Upper lobe of left lung (tissue), 6 donors: ENCODE results near the gene GPR135. TPM values are rescaled to one million over a fixed set of nuclear protein-coding genes. Genes with fewer than 3 reads are reported as not detected.

Source experiments
- ATAC-seq, 2 donors: fragments of 200-7000 bp; cut with Tn5 transposase; one replicate each; pipeline ENCODE4 v1.9.1; 2022; ENCODE audit warnings: mild to moderate bottlenecking in 2 of 2, moderate library complexity in 2 of 2; ENCODE audit not compliant: low FRiP score in 2 of 2
- DNase-seq, 2 donors: peaks; one replicate each; pipeline ENCODE4 v3.0.0-alpha.2; 2019 to 2020
- H3K27ac ChIP-seq, 4 donors: fragments of 200-600 bp; sonication (generic); one replicate each; pipeline ENCODE4 v1.5.1; 2016 to 2019
- H3K27me3 ChIP-seq, 4 donors: fragments of 200-600 bp; sonication (generic); one replicate each; pipeline ENCODE4 v1.5.1; 2017 to 2019
- H3K36me3 ChIP-seq, 4 donors: fragments of 200-600 bp; sonication (generic); one replicate each; pipeline ENCODE4 v1.5.1; 2016 to 2019
- H3K4me1 ChIP-seq, 4 donors: fragments of 200-600 bp; sonication (generic); one replicate each; pipeline ENCODE4 v1.5.1; 2018 to 2019
- H3K4me3 ChIP-seq, 4 donors: fragments of 200-600 bp; sonication (generic); one replicate each; pipeline ENCODE4 v1.5.1; 2017 to 2019; ENCODE audit warnings: mild to moderate bottlenecking in 2 of 4, moderate library complexity in 1 of 4
- H3K9me3 ChIP-seq, 4 donors: fragments of 200-600 bp; sonication (generic); one replicate each; pipeline ENCODE4 v1.5.1; 2018 to 2019
- EP300 ChIP-seq, 4 donors: sonication (generic); formaldehyde crosslinking; IDR thresholded peaks; one replicate each; pipeline ENCODE4 v1.5.1; 2017; ENCODE audit warnings: antibody characterized with exemption in 4 of 4, control low read depth in 2 of 4
- POLR2A ChIP-seq, 4 donors: fragments of 450-650 bp; IDR thresholded peaks; one replicate each; pipeline ENCODE4 v1.5.1; 2016 to 2017; ENCODE audit warnings: antibody characterized with exemption in 4 of 4, mild to moderate bottlenecking in 2 of 4
- POLR2AphosphoS5 ChIP-seq, 2 donors: sonication (generic); formaldehyde crosslinking; IDR thresholded peaks; one replicate each; pipeline ENCODE4 v1.5.1; 2017; ENCODE audit warnings: antibody characterized with exemption in 2 of 2
- WGBS, 2 donors: methylation state at CpG; one replicate each; pipeline ENCODE4 v1.1.5; 2017 to 2018; 5-methylcytosine and 5-hydroxymethylcytosine counted together
- total RNA-seq, 6 donors: library from RNA; depleted of rRNA in 4 of 6; stranded (reverse); fragments of >200 nt in 4 of 6; gene quantifications; one replicate each; pipeline versions ENCODE4 v1.1.0 to v1.2.1, GENCODE V29; 2016 to 2021
- TF ChIP-seq, protein P1 (sequence below), 6 experiments: fragments of 450-650 bp in 4 of 6; fragments of 200-600 bp in 2 of 6; sonication (generic) in 2 of 6; IDR thresholded peaks; one replicate each; pipeline ENCODE4 v1.5.1; 2016 to 2019; ENCODE audit warnings: antibody characterized with exemption in 6 of 6
- donor health status: DM: no; HTN: no; CAD: no; lungs with moderate emphysema.
- donor health status: DM: no; HTN: yes; CAD: no; lungs with severe emphysema.

Gene GPR135
- total RNA-seq, 6 donors from 2014 or later, result 1.7 to 10.5 (median 6.2) TPM

DNA sequence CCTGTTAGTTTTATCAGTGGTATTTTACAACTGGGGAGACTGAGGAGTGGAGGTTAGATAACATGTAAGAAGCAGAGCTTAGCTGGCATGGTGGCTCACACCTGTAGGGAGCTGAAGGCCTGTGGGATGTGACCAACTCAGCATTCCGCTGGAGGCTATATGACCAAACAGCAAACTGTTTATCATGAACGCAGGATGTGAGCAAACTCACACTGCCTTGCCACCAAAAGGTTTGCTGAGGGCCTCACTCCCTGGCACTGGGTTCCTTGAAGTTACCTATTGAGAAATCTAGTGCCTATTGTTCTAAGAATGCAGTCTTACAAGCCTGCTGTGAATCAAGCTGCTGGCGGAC, 42.5 kb upstream of the GPR135 start:
- ATAC-seq, result no peak
- TF ChIP-seq POLR2A (IDR thresholded peaks at IDR 0.05) (no peak), POLR2AphosphoS5 (IDR thresholded peaks at IDR 0.05) (no peak), EP300 (IDR thresholded peaks at IDR 0.05) (no peak)
- TF ChIP-seq, protein P1, sequence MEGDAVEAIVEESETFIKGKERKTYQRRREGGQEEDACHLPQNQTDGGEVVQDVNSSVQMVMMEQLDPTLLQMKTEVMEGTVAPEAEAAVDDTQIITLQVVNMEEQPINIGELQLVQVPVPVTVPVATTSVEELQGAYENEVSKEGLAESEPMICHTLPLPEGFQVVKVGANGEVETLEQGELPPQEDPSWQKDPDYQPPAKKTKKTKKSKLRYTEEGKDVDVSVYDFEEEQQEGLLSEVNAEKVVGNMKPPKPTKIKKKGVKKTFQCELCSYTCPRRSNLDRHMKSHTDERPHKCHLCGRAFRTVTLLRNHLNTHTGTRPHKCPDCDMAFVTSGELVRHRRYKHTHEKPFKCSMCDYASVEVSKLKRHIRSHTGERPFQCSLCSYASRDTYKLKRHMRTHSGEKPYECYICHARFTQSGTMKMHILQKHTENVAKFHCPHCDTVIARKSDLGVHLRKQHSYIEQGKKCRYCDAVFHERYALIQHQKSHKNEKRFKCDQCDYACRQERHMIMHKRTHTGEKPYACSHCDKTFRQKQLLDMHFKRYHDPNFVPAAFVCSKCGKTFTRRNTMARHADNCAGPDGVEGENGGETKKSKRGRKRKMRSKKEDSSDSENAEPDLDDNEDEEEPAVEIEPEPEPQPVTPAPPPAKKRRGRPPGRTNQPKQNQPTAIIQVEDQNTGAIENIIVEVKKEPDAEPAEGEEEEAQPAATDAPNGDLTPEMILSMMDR (IDR thresholded peaks at IDR 0.05), result no peak
- no peak overlapping the region for H3K27ac ChIP-seq
- peaks cover 0 to 22% (median 7%) of the 10 kb centered on the region in 4 donors for H3K36me3 ChIP-seq
- no peaks in the 10 kb centered on the region for H3K4me1 ChIP-seq
- WGBS, 2 donors, result 90 to 93% methylated on average over 3 of the region's 3 CpGs
- no peaks in the 10 kb centered on the region for H3K9me3 ChIP-seq
- no peaks in the 10 kb centered on the region for H3K27me3 ChIP-seq
- H3K4me3 ChIP-seq, result no peak overlapping the region
- no peak for DNase-seq

DNA sequence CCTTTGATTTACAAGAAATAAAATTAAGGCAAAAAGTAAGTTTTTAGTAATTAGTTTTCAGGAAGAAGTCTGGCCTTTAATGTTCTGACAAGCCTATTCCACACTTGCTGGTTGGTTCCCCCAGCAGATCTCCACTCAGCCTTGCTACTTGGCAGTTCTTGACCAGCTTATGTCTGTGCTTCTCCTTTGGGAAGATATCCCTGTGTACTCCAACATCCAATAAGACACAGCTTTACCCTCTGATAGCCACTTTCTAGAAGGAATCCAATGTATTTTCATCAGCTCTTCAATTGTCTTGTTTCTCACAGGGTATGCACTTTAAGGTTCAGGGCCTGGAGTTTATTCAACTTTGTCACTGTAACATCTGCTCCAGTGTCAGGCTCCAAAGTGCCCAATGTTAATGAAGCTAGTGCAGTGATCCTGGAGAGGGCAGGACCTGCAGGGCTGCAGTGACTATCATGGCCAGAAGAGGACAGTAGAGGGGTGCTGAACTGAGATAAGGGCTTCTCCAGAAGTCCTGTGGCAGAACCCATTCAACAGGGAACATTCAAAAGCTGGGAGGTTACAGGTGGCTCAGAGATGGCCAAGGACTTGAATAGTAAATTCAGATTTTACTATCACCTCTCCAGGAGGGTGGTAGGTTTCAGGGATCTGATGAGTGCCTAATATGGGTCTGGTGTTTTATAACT, 42.0 kb upstream of the GPR135 start:
- H3K27ac ChIP-seq, result no peak overlapping the region
- H3K4me1 ChIP-seq, result no peaks in the 10 kb centered on the region
- DNase-seq, result peak in 1 of 2 donors; percentile 41
- peaks cover 0 to 22% (median 7%) of the 10 kb centered on the region in 4 donors for H3K36me3 ChIP-seq
- no peaks in the 10 kb centered on the region for H3K9me3 ChIP-seq
- H3K4me3 ChIP-seq, result no peak overlapping the region
- TF ChIP-seq, protein P1 (IDR thresholded peaks at IDR 0.05), result peak; percentile 32 to 80 (median 61)
- TF ChIP-seq POLR2A (IDR thresholded peaks at IDR 0.05), result no peak
- peak; percentile 73 to 75 for ATAC-seq
- no peaks in the 10 kb centered on the region for H3K27me3 ChIP-seq

GRCh38 chr14:59503256-59503655, 38.1 kb upstream of the GPR135 start:
- DNase-seq, result no peak
- TF ChIP-seq POLR2A (IDR thresholded peaks at IDR 0.05) (no peak), EP300 (IDR thresholded peaks at IDR 0.05) (no peak), POLR2AphosphoS5 (IDR thresholded peaks at IDR 0.05) (no peak)
- TF ChIP-seq, protein P1 (IDR thresholded peaks at IDR 0.05), result no peak
- H3K9me3 ChIP-seq, result no peaks in the 10 kb centered on the region
- H3K4me3 ChIP-seq, result no peak overlapping the region
- 72 to 73% methylated on average over 4 of the region's 4 CpGs for WGBS, 2 donors
- H3K27ac ChIP-seq, result no peak overlapping the region
- no peaks in the 10 kb centered on the region for H3K27me3 ChIP-seq
- no peak for ATAC-seq
- H3K36me3 ChIP-seq, result peaks cover 0 to 44% (median 7%) of the 10 kb centered on the region in 4 donors
- no peaks in the 10 kb centered on the region for H3K4me1 ChIP-seq

- Histone ChIP-seq H3K36me3 (peaks cover 0 to 61% (median 19%) of the 10 kb centered on the region in 4 donors), H3K4me3 (no peak overlapping the region), H3K4me1 (no peaks in the 10 kb centered on the region), H3K9me3 (no peaks in the 10 kb centered on the region), H3K27ac (no peak overlapping the region), H3K27me3 (no peaks in the 10 kb centered on the region)
- TF ChIP-seq POLR2AphosphoS5 (IDR thresholded peaks at IDR 0.05) (no peak), POLR2A (IDR thresholded peaks at IDR 0.05) (no peak), EP300 (IDR thresholded peaks at IDR 0.05) (no peak)
- TF ChIP-seq, protein P1 (IDR thresholded peaks at IDR 0.05), result no peak
- 91 to 92% methylated on average over 3 of the region's 3 CpGs for WGBS, 2 donors
- no peak for DNase-seq
- no peak for ATAC-seq
Measured at GRCh38 chr14:59500732-59501131, 35.6 kb upstream of the GPR135 start.

- no peak overlapping the region for H3K27ac ChIP-seq
- H3K4me1 ChIP-seq, result peaks cover 0 to 4% (median 0%) of the 10 kb centered on the region in 4 donors
- no peak for TF ChIP-seq POLR2AphosphoS5 (IDR thresholded peaks at IDR 0.05)
- no peak for TF ChIP-seq POLR2A (IDR thresholded peaks at IDR 0.05)
- TF ChIP-seq, protein P1 (IDR thresholded peaks at IDR 0.05), result no peak
- no peak for TF ChIP-seq EP300 (IDR thresholded peaks at IDR 0.05)
- no peak for DNase-seq
- H3K36me3 ChIP-seq, result peaks cover 3 to 86% (median 41%) of the 10 kb centered on the region in 4 donors
- H3K4me3 ChIP-seq, result no peak overlapping the region
- ATAC-seq, result no peak
- no peaks in the 10 kb centered on the region for H3K27me3 ChIP-seq
- H3K9me3 ChIP-seq, result no peaks in the 10 kb centered on the region
- 85 to 95% methylated on average over 1 of the region's 1 CpG for WGBS, 2 donors
Measured at GRCh38 chr14:59492384-59492783, 27.2 kb upstream of the GPR135 start.
